ENCODE results near the gene LARP4B. TPM values are rescaled to one million over a fixed set of nuclear protein-coding genes. Genes with fewer than 3 reads are reported as not detected.
A peak's percentile ranks its signal among the peaks of the same experiment; 100 is the strongest.
"Not testable (repeated sequence)": the region's sequence is repeated elsewhere in the genome, so short reads cannot be mapped to it uniquely, and the experiment has no call there.

The LARP4B gene
- total RNA-seq, 1 experiment from 2014 or later: 31.3 TPM

- Histone ChIP-seq H3K27me3 (ENCODE audit: control insufficient read depth, insufficient read depth, low read length) (no peaks in the 10 kb centered on the region), H3K36me3 (replicated peaks; ENCODE audit: control insufficient read depth, insufficient read depth, low read length) (no peaks in the 10 kb centered on the region), H3K4me3 (ENCODE audit: insufficient read depth, low read depth, low read length) (no peak overlapping the region)
- peak; percentile 79 for DNase-seq
Measured at GRCh38 chr10:772227-772637, 159.3 kb downstream of the LARP4B start.

- no peaks in the 10 kb centered on the region for H3K27me3 ChIP-seq (ENCODE audit: control insufficient read depth, insufficient read depth, low read length)
- DNase-seq: peak; percentile 25
- no peaks in the 10 kb centered on the region for H3K36me3 ChIP-seq (replicated peaks; ENCODE audit: control insufficient read depth, insufficient read depth, low read length)
- no peak overlapping the region for H3K4me3 ChIP-seq (ENCODE audit: insufficient read depth, low read depth, low read length)
Measured at GRCh38 chr10:771647-772046, 159.9 kb downstream of the LARP4B start.

GRCh38 chr10:770975-771374 is 160.5 kb downstream of the LARP4B start:
- H3K27me3 ChIP-seq (ENCODE audit: control insufficient read depth, insufficient read depth, low read length): no peaks in the 10 kb centered on the region
- no peak for DNase-seq
- no peak overlapping the region for H3K4me3 ChIP-seq (ENCODE audit: insufficient read depth, low read depth, low read length)
- no peaks in the 10 kb centered on the region for H3K36me3 ChIP-seq (replicated peaks; ENCODE audit: control insufficient read depth, insufficient read depth, low read length)

- DNase-seq: not testable (repeated sequence)
Measured at GRCh38 chr10:770048-770712, 161.3 kb downstream of the LARP4B start.

GRCh38 chr10:767794-768193 is 163.7 kb downstream of the LARP4B start:
- H3K27me3 ChIP-seq (ENCODE audit: control insufficient read depth, insufficient read depth, low read length): no peaks in the 10 kb centered on the region
- DNase-seq: no peak
- H3K4me3 ChIP-seq (ENCODE audit: insufficient read depth, low read depth, low read length): no peak overlapping the region
- H3K36me3 ChIP-seq (replicated peaks; ENCODE audit: control insufficient read depth, insufficient read depth, low read length): no peaks in the 10 kb centered on the region

More at GRCh38 chr10:770048-770712, 161.3 kb downstream of the LARP4B start:
- H3K27me3 ChIP-seq (ENCODE audit: control insufficient read depth, insufficient read depth, low read length); H3K4me3 ChIP-seq (ENCODE audit: insufficient read depth, low read depth, low read length); H3K36me3 ChIP-seq (replicated peaks; ENCODE audit: control insufficient read depth, insufficient read depth, low read length): not testable (repeated sequence)

- DNase-seq: no peak
- no peaks in the 10 kb centered on the region for H3K27me3 ChIP-seq (ENCODE audit: control insufficient read depth, insufficient read depth, low read length)
- H3K36me3 ChIP-seq (replicated peaks; ENCODE audit: control insufficient read depth, insufficient read depth, low read length): no peaks in the 10 kb centered on the region
- H3K4me3 ChIP-seq (ENCODE audit: insufficient read depth, low read depth, low read length): no peak overlapping the region
Measured at GRCh38 chr10:767211-767610, 164.3 kb downstream of the LARP4B start.

- H3K4me3 ChIP-seq (ENCODE audit: insufficient read depth, low read depth, low read length): no peak overlapping the region
Measured at GRCh38 chr10:761376-761775, 170.1 kb downstream of the LARP4B start.

GRCh38 chr10:760622-761021 is 170.9 kb downstream of the LARP4B start:
- no peaks in the 10 kb centered on the region for H3K36me3 ChIP-seq (replicated peaks; ENCODE audit: control insufficient read depth, insufficient read depth, low read length)
- no peak overlapping the region for H3K4me3 ChIP-seq (ENCODE audit: insufficient read depth, low read depth, low read length)
- H3K27me3 ChIP-seq (ENCODE audit: control insufficient read depth, insufficient read depth, low read length): no peaks in the 10 kb centered on the region
- no peak for DNase-seq

More at GRCh38 chr10:761376-761775, 170.1 kb downstream of the LARP4B start:
- DNase-seq: no peak
- no peaks in the 10 kb centered on the region for H3K27me3 ChIP-seq (ENCODE audit: control insufficient read depth, insufficient read depth, low read length)
- H3K36me3 ChIP-seq (replicated peaks; ENCODE audit: control insufficient read depth, insufficient read depth, low read length): no peaks in the 10 kb centered on the region

- Histone ChIP-seq H3K27me3 (ENCODE audit: control insufficient read depth, insufficient read depth, low read length) (no peaks in the 10 kb centered on the region), H3K36me3 (replicated peaks; ENCODE audit: control insufficient read depth, insufficient read depth, low read length) (no peaks in the 10 kb centered on the region), H3K4me3 (ENCODE audit: insufficient read depth, low read depth, low read length) (no peak overlapping the region)
- no peak for DNase-seq
Measured at GRCh38 chr10:759898-760477, 171.5 kb downstream of the LARP4B start.

Other genes with a start within 250 kb of the LARP4B start
- 4.8 and 7.2 TPM in 2 replicates for gene DIP2C, start 242.0 kb downstream of the LARP4B start, total RNA-seq (2014; rRNA removed; shearing (Covaris generic))
- gene GTPBP4, start 56.7 kb upstream of the LARP4B start, total RNA-seq (2014; rRNA removed; shearing (Covaris generic)): 40.8 and 53.7 TPM in 2 replicates
- gene IDI2, start 94.2 kb upstream of the LARP4B start, total RNA-seq (2014; rRNA removed; shearing (Covaris generic)): not detected in 2 replicates
- 102 and 115 TPM in 2 replicates for gene IDI1, start 117.4 kb upstream of the LARP4B start, total RNA-seq (2014; rRNA removed; shearing (Covaris generic))
- gene WDR37, start 124.7 kb upstream of the LARP4B start, total RNA-seq (2014; rRNA removed; shearing (Covaris generic)): 8.4 and 9.7 TPM in 2 replicates